HS-5 (cell line): Measurements from ENCODE around the gene COIL.

Experiments used
- DNase-seq: peaks from one replicate; pipeline ENCODE4 v3.0.0-alpha.2; 2012; ENCODE audit warnings: low read depth

Gene COIL

DNA sequence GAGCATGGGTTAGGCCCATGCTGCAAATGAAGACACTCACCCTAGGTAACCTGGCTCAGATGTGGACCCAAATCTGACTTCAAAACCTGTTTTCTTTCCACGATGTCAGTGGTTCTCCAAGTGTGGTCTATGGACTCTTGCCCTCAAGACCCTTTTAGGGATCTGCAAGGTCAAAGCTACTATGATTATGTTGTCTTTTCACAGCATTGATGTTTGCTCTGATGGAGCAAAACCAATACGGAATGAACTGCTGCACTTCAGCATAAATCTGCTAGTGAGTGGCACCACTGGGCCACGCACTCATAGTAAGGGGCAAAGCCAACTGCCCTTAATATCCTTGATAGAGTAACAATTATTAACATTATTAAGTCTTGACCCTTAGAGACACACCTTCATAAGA is 25.4 kb downstream of the COIL start:
- DNase-seq: no peak

DNA sequence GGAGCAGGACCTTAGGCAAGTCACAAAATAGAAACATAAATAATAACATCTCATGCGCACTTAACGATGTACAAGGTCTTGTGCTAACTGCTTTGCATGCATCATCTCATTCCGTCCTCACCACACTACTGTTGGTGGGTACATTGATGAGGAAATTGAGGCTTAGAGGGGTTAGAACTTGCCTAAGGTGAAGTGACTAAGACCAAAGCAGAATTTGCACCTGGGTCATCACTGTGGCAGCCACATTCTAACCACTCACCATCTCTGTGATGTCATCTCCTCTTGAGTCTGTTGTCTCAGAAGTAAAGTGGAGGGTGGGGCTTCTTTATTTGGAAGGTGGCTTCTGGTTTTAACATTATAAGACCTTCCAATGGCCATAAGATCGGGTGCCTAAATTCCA is 26.6 kb downstream of the COIL start:
- no peak for DNase-seq

DNA sequence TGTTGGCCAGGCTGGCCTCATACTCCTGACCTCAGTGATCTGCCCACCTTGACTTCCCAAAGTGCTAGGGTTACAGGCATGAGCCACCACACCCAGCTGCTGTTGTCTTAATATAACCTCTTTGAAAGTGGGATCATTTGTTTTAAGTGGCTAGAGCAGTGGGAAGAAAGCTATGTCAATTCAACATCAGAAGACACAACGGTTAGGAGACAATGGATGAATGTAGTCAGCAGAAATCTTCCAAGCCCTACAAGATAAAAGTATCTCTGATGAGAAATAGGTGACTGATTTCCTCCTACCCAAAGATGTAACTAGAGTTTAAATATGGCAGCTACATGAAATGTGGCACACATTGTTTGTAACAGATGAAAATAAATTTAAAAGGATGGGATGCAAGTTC is 27.0 kb downstream of the COIL start:
- DNase-seq: no peak

DNA sequence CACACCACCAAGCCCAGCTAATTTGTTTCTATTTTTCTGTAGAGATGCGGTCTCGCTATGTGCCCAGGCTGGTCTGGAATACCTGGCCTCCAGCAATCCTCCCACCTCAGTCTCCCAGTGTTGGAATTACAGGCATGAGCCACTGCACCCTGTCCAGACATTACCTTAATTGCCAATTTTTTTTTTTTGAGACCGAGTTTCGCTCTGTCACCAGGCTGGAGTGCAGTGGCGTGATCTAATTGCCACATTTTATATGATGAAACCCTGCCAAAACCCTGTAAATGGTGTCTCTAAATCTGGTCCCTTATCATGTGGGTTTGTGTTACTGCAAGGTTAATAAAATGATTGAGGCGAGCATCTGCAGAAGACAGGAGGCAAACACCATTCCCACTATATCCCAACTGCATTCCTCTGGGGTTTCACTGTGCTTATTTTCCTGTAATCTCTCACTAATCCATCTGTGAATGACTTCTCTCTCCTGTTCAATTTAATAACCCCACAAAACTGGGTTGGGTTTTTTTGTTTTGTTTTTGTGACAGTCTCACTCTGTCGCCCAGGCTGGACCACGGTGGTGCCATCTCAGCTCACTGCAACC is 27.6 kb downstream of the COIL start:
- DNase-seq: no peak

DNA sequence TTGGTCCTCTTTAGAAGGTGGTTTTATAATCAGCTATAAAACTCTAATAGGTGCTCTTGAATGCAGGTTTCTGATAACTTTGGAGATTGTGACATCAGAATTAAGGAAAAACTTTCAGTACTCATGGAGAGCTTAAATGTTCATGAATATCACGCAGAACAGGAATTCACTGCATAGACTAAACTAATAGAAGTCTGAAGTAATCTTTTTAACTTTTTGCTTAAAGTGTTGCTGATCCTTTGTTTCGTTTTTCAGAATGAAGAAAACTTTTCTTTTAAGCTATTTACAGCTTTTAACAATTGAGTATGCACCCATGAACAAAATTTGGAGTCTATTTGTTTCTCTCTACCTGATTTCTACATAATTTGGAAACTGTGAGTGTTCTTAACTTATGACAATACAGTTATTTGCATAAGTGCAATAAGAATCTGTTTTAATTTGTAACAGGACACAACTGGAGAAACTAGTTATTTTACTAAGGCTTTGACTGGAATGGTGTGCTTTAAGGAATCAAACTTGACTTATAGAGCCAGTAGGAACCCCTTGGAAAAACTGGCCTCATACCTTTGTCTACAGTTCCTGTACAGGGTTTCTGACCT is 30.0 kb downstream of the COIL start:
- DNase-seq: no peak

DNA sequence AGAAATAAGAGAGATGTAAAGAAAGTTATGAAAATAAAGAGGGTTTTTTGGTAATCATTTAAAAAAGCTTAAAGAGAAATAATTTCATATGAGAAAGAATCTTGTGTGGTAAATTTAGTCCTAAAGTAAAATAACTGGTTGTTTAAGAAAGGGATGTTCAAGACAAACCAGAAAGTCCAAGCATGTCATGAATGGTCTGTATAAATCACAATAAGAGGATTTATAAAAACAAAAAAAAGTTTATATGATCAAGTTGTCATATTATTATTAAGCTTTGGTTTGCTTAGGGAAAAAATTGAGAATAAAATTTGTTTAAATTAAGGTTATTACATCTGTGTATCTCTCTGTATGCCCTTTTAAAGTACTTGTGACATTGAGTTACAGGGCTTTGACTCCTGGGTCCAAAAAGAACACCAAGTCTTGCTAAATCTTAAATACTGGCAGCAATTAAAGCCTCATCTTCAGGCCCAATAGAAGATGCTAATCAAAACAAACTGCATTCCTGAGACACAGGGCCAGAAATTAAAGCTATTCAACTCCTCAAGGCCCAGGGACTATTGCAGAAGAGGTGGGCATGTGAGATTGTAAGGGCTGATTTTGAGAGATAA is 31.4 kb downstream of the COIL start:
- DNase-seq: no peak

DNA sequence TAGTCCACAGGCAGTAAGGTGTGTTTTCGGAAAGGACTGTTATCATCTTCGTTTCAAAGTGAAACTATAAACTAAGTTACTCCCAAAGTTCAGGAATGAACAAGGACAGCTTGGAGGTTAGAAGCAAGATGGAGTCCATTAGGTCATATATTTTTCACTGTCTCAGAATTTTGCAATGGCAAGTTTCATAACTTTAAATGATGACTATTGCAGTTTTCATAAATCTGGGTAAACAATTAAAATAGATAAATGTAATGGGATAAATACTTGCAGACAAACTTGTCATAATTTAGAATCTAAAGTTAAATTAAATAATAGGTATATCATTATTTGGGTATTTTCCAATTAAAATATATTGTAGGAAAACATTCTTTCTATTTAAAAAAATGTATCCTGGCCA is 32.3 kb downstream of the COIL start:
- DNase-seq: no peak

DNA sequence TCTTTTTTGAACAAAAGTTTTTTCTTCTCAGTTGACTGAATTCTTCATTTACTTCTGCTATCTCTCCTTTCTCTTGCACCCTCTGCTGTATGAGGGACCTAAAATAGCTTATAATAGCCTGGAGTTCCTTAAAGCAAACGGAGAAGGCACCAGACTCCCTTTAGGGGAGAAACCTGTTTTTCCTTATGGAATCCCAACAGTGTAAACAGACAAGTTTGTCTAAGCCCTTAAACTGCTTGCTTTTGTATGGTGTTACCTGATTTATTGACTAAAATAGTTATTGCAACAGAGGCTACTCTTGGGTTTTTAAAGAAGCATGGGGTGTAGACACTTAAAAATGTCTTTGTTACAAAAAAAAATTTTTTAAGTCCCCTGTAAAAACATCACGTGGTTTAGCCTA is 34.1 kb downstream of the COIL start:
- no peak for DNase-seq

DNA sequence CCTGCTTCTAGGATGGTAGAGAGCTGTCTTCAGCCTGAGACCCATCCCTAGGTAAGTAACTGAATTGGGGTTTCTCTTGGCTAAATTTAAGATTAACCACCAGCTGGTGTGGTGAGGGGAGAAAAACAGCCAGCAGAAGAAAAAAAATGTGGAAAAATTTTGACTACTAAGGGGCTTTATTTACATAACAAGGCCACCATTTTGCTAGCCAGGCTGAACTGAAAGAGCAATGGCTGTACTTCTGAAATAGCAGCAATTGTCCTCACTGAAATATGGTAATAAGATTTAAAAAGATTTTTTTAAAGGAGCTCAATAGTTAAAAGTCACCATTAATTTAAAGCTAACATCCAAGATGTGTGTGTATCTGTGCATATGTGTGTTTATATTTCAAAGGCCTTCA is 34.6 kb downstream of the COIL start:
- DNase-seq: no peak

DNA sequence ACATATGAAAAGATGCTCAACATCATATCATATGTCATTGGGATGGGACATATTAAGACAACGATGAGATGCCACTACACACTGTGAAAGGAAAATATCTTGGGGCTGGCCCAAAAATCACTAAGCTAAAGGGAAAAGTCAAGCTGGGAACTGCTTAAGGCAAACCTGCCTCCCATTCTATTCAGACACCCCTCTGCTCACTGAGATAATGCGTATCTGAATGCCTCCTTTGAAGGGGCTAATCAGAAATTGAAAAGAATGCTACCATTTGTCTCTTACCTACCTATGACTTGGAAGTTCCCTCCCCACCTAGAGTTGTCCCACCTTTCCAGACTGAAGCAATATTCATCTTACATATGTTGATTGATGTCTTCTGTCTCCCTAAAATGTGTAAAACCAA is 35.8 kb downstream of the COIL start:
- no peak for DNase-seq

DNA sequence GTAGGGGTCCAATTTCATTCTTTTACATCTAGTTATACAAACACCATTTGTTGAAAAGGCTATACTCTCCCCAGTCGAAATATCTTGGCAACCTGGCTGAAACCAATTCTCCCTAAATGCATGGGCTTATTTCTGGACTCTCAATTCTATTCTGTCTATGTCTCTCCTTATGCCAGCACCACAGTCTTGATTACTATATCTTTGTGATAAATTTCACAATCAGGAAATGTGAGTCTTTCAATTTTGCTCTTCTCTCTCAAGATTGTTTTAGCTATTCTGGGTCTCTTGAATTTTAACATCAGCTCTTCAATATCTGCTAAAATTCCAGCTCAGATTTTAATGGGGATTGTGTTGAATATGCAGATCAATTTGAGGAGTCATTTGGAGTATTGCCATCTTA is 41.1 kb downstream of the COIL start:
- DNase-seq: no peak

DNA sequence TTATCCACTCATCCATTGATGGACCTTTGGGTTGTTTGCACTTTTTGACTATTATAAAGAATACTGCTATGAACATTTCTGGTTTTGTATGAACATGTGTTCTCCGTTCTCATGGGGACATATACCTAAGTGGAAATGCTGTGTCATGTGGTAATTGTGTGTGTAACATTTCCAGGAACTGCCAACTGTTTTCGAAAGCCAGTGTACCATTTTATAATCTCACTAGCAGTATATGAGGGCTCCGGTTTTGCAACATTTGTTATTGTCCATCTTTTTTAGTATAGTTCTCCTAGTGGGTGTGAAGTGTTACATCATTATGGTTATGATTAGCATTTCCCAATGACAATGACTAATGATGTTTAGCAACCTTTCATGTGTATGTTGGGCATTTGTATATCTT is 41.9 kb downstream of the COIL start:
- DNase-seq: peak; percentile 64

DNA sequence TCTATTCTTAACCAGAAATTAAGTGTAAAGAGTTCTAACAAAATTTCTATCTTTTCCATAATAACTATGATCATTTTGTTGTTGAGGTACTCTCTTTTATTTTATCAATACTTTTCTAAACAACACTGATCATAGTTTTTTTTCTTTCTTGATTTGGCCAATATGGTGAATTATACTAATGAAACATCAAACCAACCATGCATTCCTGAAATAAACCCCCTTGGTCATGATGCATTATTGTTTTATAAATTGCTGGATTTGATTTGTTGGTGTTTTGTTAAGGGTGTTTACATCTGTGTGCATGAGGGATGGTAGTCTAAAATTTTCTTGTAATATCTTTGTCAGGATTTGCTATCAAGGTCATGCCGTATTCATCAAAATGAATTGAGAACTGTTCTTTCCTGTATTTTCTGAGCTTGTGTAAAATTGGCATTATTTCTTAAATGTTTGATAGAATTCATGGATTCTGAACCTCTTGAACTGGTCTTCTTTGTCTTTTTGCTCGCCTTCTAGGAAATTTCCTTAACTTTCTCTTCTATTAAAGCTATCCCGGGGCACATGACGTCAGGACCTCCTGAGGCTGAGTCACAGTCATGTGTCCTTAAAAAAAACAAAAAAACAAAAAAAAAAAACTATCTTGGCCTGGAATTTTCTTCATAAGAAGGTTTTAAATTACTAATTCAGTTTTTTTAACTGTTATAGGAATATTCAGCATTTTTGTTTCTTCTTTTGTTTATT is 43.1 kb downstream of the COIL start:
- no peak for DNase-seq

DNA sequence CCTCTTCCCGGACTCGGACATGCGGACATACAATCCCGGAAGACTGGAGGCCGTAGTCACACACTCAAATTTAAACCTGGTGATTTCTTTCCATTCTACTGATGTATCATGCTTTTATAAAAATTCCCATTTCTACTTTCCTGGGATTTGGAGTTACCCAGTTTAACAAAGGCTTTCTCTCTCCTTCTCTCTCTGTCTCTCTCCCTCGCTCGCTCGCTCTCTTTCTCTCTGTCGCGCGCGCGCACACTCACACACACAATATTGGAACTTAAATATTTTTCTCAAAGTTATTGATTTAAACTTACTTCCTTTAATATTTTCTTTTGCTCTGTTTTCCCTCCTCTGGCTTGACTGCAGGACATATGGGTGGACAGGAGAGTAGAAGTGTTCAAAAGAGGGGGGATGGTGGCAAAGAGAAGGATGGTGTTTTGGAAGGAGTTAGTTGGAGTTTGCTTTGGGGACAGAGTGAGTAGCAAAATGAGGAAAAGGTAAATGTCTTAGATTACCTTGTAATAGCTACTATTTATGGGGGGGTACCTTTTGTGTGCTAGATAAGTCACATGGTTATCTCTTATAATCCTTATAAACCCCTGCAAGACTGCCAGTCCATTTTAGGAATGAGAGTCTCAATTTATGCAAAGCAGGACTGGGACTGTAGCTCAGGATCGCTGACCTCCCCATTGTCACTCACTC is 46.1 kb downstream of the COIL start:
- no peak for DNase-seq

DNA sequence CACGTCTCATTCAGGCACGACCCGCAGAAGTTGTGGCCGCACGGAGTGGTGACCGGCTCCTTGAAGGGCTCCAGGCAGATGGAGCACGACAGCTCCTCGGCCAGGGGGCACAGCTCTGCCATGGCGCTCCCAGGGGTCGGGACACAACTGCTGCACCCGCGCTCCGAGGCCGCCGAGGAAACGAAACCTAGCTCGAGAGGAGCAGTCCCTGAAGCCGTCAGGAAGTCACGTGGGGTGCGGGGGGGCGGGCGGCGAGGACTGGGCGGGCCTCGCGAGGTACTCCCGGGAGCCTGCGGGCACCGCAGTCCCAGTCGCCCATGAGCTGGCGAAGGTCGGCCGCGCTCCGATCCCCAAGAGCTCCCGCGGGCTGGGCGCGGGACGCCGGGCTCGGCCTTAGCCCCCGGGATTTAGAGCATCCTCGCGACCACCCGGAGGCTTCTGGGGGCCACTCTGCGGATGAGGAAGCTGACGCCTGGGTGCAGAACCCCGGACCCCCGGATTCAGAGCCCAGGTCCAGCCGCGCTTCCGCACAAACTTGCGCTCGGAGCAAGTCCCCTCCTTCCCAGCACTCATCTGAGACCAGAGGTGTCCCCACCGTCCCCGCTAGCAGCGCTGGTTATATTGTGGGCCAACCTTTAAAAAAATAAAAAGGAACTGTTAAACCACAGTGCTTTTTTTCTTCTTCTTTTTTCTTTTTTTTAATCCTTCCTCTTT is 46.8 kb downstream of the COIL start, which contains the start of gene TRIM25:
TRIM25 (minus strand) TSS at position 183 of the 714 bp plus-strand sequence; CDS start at position 122, 61 bp downstream.
- DNase-seq: peak; percentile 55

DNA sequence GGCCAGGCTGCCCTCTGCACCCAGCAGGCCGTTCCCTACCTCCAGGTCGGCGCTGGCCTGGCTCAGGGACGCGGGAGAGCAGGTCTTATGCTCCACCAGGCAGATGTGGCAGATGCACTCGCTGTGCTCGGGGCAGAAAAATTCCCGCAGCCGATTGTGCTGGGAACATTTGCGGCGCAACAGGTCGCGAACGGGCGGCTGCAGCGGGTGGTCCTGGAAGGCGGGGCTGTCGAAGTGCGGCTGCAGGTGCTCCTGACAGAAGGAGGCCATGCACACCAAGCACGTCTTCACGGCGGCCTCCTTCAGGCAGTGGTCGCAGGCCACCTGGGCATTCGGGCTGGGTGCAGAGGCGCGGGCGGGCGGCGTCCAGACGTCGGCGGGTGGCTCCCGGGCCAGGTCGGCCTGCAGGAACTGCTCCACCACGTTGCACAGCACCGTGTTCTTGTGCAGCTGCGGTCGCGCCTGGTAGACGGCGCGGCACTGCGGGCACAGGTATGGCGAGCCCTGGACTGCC is 47.4 kb downstream of the COIL start:
- DNase-seq: no peak

DNA sequence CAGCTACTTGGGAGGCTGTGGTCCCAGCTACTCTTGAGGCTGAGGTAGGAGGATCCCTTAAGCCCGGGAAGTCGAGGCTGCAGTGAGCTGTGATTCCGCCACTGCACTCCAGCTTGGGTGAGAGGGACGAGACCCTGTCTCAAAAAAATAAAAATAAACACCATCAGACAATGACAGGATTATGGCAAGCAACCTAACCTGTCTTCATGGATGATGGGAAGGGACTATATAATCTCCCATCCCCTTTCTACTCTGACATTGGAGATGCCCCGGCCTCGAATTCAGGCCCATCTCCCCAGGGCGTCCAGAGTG is 47.9 kb downstream of the COIL start:
- no peak for DNase-seq

DNA sequence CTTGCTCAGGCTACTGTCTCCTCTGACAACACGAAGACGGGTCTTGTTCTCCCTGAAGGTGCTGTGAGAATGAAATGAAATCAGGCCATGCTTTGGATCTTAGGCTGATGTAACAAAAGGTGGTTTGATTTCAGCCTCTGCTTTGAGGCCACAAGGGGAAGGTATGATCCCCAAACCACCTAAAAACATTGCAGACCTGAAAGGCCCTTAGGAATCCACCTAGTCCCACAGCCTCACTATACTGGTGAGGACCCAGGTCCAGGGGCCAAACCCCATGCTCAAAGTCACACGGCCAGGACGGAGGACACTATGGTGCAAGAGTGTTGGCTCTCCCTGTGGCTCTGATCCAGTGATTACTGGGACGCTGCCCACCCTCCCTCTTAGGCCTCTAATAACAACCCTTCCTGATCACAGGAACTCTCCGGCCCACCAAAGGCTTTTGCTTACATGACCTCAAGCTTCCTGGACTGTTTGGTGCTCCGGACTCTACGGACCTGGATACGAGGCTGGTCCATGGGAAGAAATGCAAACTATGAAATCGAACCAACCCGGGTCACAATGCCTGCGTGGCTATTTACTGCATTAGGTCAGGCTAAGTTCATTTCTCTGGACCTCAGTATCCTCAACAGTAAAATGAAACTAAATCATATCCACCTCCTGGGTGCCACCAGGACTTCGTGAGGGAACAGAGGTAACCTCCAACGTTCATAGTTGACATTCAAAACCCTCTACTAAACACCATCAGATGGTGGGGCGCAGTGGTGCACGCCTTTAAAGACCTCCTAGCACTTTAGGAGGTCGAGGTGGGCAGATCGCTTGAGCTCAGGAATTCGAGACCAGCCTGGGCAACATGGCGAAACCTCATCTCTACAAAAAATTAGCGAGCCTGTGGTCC is 48.5 kb downstream of the COIL start:
- DNase-seq: no peak

DNA sequence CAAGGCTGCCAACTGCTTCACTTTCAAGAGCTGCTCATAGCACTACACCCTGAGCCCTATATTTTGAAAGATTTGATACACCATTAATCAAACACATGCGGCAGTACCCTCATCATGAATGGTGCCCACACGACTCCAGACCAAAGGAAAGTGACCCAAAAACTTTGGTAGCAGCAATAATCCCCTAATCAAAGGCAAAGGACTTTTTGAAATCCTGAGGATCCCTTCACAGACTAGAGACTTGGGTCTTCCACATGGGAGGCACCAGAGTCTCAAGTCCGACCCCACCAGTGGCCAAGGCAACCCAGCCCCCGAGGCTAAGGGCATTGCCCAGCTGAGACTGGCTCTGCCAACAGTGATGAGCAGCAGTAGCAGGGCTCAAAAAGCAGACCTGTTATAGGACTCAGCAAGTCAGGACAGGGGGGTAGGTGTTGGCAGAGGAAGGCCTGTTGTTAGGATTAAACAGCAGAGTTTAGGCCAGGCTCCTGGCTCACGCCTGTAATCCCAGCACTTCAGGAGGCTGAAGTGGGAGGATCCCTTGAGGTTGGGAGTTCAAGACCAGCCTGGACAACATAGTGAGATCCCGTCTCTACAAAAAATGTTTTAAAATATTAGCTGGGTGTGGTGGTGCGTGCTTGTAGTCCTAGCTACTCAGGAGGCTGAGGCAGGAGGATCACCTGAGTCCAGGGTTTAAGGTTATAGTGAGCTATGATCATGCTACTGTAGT is 50.2 kb downstream of the COIL start:
- DNase-seq: no peak
